Loucy (cell line): ENCODE measurements around the gene KRT76.
A peak's percentile ranks its signal among the peaks of the same experiment; 100 is the strongest.

Experiments
- CTCF ChIP-seq: fragments of 200-600 bp; sonication (generic); conservative IDR thresholded peaks from 2 replicates; pipeline ENCODE4 v1.5.1; 2014; ENCODE audit warnings: mild to moderate bottlenecking, antibody characterized with exemption, low read length
- EZH2phosphoT487 ChIP-seq: fragments of 200-600 bp; IDR thresholded peaks from 2 replicates; pipeline ENCODE4 v1.6.1; 2018; ENCODE audit warnings: antibody characterized with exemption, mild to moderate bottlenecking, moderate library complexity, borderline replicate concordance

- TF ChIP-seq CTCF (peak; percentile 27), EZH2phosphoT487 (no peak)
Measured at GRCh38 chr12:52759695-52760094, 17.4 kb downstream of the KRT76 start.
